WTC11 (cell line): ENCODE results near the gene HINT2. TPM values are rescaled to one million over a fixed set of nuclear protein-coding genes. Genes with fewer than 3 reads are reported as not detected.
A peak's percentile ranks its signal among the peaks of the same experiment; 100 is the strongest.

Experiments used
- ATAC-seq: fragments of 200-7000 bp; cut with Tn5 transposase; 2 replicates; pipeline ENCODE4 v1.10.0; 2021; ENCODE audit warnings: mild to moderate bottlenecking, moderate library complexity
- CTCF ChIA-PET: fragments of 300-600 bp; sonication (Branson Sonifier 250); formaldehyde crosslinking; loops from one replicate; lab custom pipeline; 2021; ENCODE audit warnings: antibody characterized with exemption; lab: Charles Lee
- POLR2A ChIA-PET: fragments of 350-600 bp; sonication (Branson Sonifier 250); formaldehyde crosslinking; loops from one replicate; lab custom pipeline; 2021; ENCODE audit warnings: antibody characterized with exemption; lab: Charles Lee
- DNase-seq: peaks from one replicate; pipeline ENCODE4 v3.0.0; 2021; ENCODE audit warnings: low spot score
- H3K27ac Mint-ChIP-seq: 2 replicates; pipeline ENCODE4 v1.8.0; 2021; ENCODE audit warnings: mixed read lengths
- H3K27me3 Mint-ChIP-seq: 2 replicates; pipeline ENCODE4 v1.8.0; 2021; ENCODE audit warnings: low read depth, mild to moderate bottlenecking, moderate library complexity, mixed read lengths
- H3K36me3 Mint-ChIP-seq: 2 replicates; pipeline ENCODE4 v1.8.0; 2021; ENCODE audit warnings: mixed read lengths
- H3K4me1 Mint-ChIP-seq: 2 replicates; pipeline ENCODE4 v1.8.0; 2022; ENCODE audit warnings: mixed read lengths
- H3K4me3 Mint-ChIP-seq: 2 replicates; pipeline ENCODE4 v1.8.0; 2021; ENCODE audit warnings: mild to moderate bottlenecking, moderate library complexity, mixed read lengths
- H3K9me3 Mint-ChIP-seq: 2 replicates; pipeline ENCODE4 v1.8.0; 2021; ENCODE audit warnings: mixed read lengths
- ATF3 ChIP-seq: sonication (generic); formaldehyde crosslinking; conservative IDR thresholded peaks from 2 replicates; pipeline ENCODE4 v1.8.1; 2022; ENCODE audit warnings: mild to moderate bottlenecking, missing genetic modification reagents
- CBFB ChIP-seq: sonication (generic); formaldehyde crosslinking; IDR thresholded peaks from 2 replicates; pipeline ENCODE4 v1.8.1; 2022; ENCODE audit warnings: mild to moderate bottlenecking, low read depth, missing genetic modification reagents
- CTCF ChIP-seq: fragments of 200-600 bp; IDR thresholded peaks from 2 replicates; pipeline ENCODE4 v1.8.0; 2022; ENCODE audit warnings: antibody characterized with exemption
- E2F4 ChIP-seq: sonication (generic); formaldehyde crosslinking; IDR thresholded peaks from 2 replicates; pipeline ENCODE4 v1.8.1; 2022; ENCODE audit warnings: low read depth, mild to moderate bottlenecking, moderate library complexity, missing genetic modification reagents, borderline replicate concordance
- ELF4 ChIP-seq: sonication (generic); formaldehyde crosslinking; IDR thresholded peaks from 2 replicates; pipeline ENCODE4 v1.8.1; 2022; ENCODE audit warnings: low read depth, mild to moderate bottlenecking, moderate library complexity, missing genetic modification reagents
- FOXJ3 ChIP-seq: sonication (generic); formaldehyde crosslinking; IDR thresholded peaks from 2 replicates; pipeline ENCODE4 v1.9.0; 2021; ENCODE audit warnings: missing genetic modification reagents, mild to moderate bottlenecking, borderline replicate concordance
- FOXP1 ChIP-seq: sonication (generic); formaldehyde crosslinking; IDR thresholded peaks from 2 replicates; pipeline ENCODE4 v1.8.0; 2022; ENCODE audit warnings: missing genetic modification reagents, mild to moderate bottlenecking, moderate library complexity, borderline replicate concordance
- IRF1 ChIP-seq: sonication (generic); formaldehyde crosslinking; IDR thresholded peaks from 2 replicates; pipeline ENCODE4 v1.8.0; 2023; ENCODE audit warnings: missing genetic modification reagents
- NFYB ChIP-seq: sonication (generic); formaldehyde crosslinking; conservative IDR thresholded peaks from 2 replicates; pipeline ENCODE4 v1.8.0; 2022; ENCODE audit warnings: low read depth, missing genetic modification reagents
- OVOL2 ChIP-seq: fragments of 250-450 bp; sonication (Bioruptor Pico); IDR thresholded peaks from 2 replicates; pipeline ENCODE4 v1.9.0; 2021; ENCODE audit warnings: mild to moderate bottlenecking, borderline replicate concordance
- PRDM15 ChIP-seq: sonication (generic); formaldehyde crosslinking; IDR thresholded peaks from 2 replicates; pipeline ENCODE4 v1.8.0; 2022; ENCODE audit warnings: missing genetic modification reagents
- RORB ChIP-seq: fragments of 250-450 bp; sonication (Bioruptor Pico); IDR thresholded peaks from 2 replicates; pipeline ENCODE4 v1.9.0; 2021; ENCODE audit warnings: mild to moderate bottlenecking
- SP1 ChIP-seq: sonication (generic); formaldehyde crosslinking; conservative IDR thresholded peaks from 2 replicates; pipeline ENCODE4 v1.8.1; 2022; ENCODE audit warnings: missing genetic modification reagents
- ZNF121 ChIP-seq: sonication (generic); formaldehyde crosslinking; IDR thresholded peaks from 2 replicates; pipeline ENCODE4 v1.8.0; 2023; ENCODE audit warnings: missing genetic modification reagents
- ZNF138 ChIP-seq: sonication (generic); formaldehyde crosslinking; conservative IDR thresholded peaks from 2 replicates; pipeline ENCODE4 v1.8.1; 2022; ENCODE audit warnings: mild to moderate bottlenecking, moderate library complexity, missing genetic modification reagents
- ZNF281 ChIP-seq: sonication (generic); formaldehyde crosslinking; IDR thresholded peaks from 2 replicates; pipeline ENCODE4 v1.8.0; 2023; ENCODE audit warnings: mild to moderate bottlenecking, missing genetic modification reagents
- ZSCAN18 ChIP-seq: fragments of 250-450 bp; sonication (Bioruptor Pico); IDR thresholded peaks from 2 replicates; pipeline ENCODE4 v2.1.2; 2022; ENCODE audit warnings: mild to moderate bottlenecking, moderate library complexity
- total RNA-seq: library from RNA; stranded (reverse); gene quantifications from 3 replicates; pipeline ENCODE4 v1.2.3, GENCODE V29; 2021

HINT2 gene
- total RNA-seq, 1 experiment from 2014 or later = 33.6 TPM

- H3K27ac Mint-ChIP-seq = peak within 1 kb of the TSS; percentile 77
- CTCF ChIA-PET = interaction anchor here (0.6 to 2.7 kb wide), 19 partner anchors 10 to 226 kb away, joined by 3 to 27 read pairs (median 4); partner anchors contain the start of gene HINT2
- no peaks in the 10 kb centered on the region for H3K9me3 Mint-ChIP-seq
- POLR2A ChIA-PET = interaction anchor here (0.7 to 1.0 kb wide), 3 partner anchors 15 to 39 kb away, joined by 3 to 5 read pairs (median 3); partner anchors contain the start of gene SPAG8
- H3K4me3 Mint-ChIP-seq = peak within 1 kb of the TSS; percentile 75
- DNase-seq = peak; percentile 97
- TF ChIP-seq OVOL2 (no peak), SP1 (CRISPR knock-in tag) (0 out of 2 replicates have a peak, but pooled peaks have one; percentile 46), NFYB (CRISPR knock-in tag) (peak; percentile 69; the same call in 1 of the 2 replicates), ZSCAN18 (CRISPR knock-in tag) (no peak), PRDM15 (CRISPR knock-in tag) (peak; percentile 62)
- no peaks in the 10 kb centered on the region for H3K36me3 Mint-ChIP-seq
- ATAC-seq = peak; percentile 91
- peaks cover 21% of the 10 kb centered on the region for H3K4me1 Mint-ChIP-seq
- peaks cover 2% of the 10 kb centered on the region; the same call in 1 of the 2 replicates for H3K27me3 Mint-ChIP-seq
Measured at GRCh38 chr9:35829084-35829763, 14.4 kb upstream of the HINT2 start, which contains the start of gene TMEM8B. TMEM8B (plus strand) TSS chr9:35829228; CDS start chr9:35829448, 220 bp downstream.

GRCh38 chr9:35828716-35829083 lies 13.9 kb upstream of the HINT2 start, which contains the start of gene FAM221B:
FAM221B (minus strand) TSS chr9:35828732; CDS start chr9:35826161, 2,571 bp downstream.
- CTCF ChIA-PET = interaction anchor here (0.6 to 2.7 kb wide), 19 partner anchors 11 to 225 kb away, joined by 3 to 27 read pairs (median 4); partner anchors contain the start of gene HINT2
- Mint-ChIP-seq H3K4me1 (peaks cover 26% of the 10 kb centered on the region), H3K27me3 (peaks cover 2% of the 10 kb centered on the region; the same call in 1 of the 2 replicates), H3K36me3 (no peaks in the 10 kb centered on the region), H3K9me3 (no peaks in the 10 kb centered on the region), H3K4me3 (peak within 1 kb of the TSS; percentile 75), H3K27ac (peak within 1 kb of the TSS; percentile 77)
- ATAC-seq = peak; percentile 52
- 0 out of 2 replicates have a peak, but pooled peaks have one; percentile 8 for TF ChIP-seq ZNF121 (CRISPR knock-in tag)
- TF ChIP-seq FOXJ3 (CRISPR knock-in tag) = no peak
- TF ChIP-seq CBFB (CRISPR knock-in tag) = no peak
- peak; percentile 81 for DNase-seq
- POLR2A ChIA-PET = interaction anchor here (0.6 to 1.0 kb wide), 4 partner anchors 15 to 290 kb away, joined by 3 to 5 read pairs (median 3); partner anchors contain the start of gene SPAG8

GRCh38 chr9:35827486-35827885 lies 12.6 kb upstream of the HINT2 start:
- CTCF ChIA-PET = interaction anchor here (1.9 to 4.8 kb wide), 5 partner anchors 13 to 55 kb away, joined by 9 to 79 read pairs (median 22); partner anchors contain the start of gene HINT2
- POLR2A ChIA-PET = no interaction called here
- Mint-ChIP-seq H3K36me3 (no peaks in the 10 kb centered on the region), H3K9me3 (no peaks in the 10 kb centered on the region), H3K4me1 (peaks cover 33% of the 10 kb centered on the region), H3K4me3 (no peak overlapping the region; the same call in 1 of the 2 replicates), H3K27ac (no peak overlapping the region), H3K27me3 (peaks cover 2% of the 10 kb centered on the region; the same call in 1 of the 2 replicates)
- DNase-seq (no peak), ATAC-seq (no peak)
- TF ChIP-seq ELF4 (CRISPR knock-in tag) = no peak
- no peak for TF ChIP-seq RORB (CRISPR knock-in tag)
- no peak for TF ChIP-seq ZNF281 (CRISPR knock-in tag)
- TF ChIP-seq IRF1 = no peak
- TF ChIP-seq FOXP1 (CRISPR knock-in tag) = no peak
- no peak for TF ChIP-seq CTCF
- TF ChIP-seq E2F4 (CRISPR knock-in tag) = no peak
- no peak for TF ChIP-seq ATF3 (CRISPR knock-in tag)
- TF ChIP-seq ZNF138 (CRISPR knock-in tag) = no peak
